Mesenchymal stem cell (in vitro differentiated cells and primary cell): ENCODE measurements around the gene GRID2.

Source experiments
- DNase-seq: peaks from one replicate; pipeline ENCODE4 v3.0.0-alpha.2; 2013
- H2AFZ ChIP-seq: one replicate; pipeline ENCODE4 v1.6.1; 2013; ENCODE audit warnings: low read depth, mild to moderate bottlenecking, control low read depth, inconsistent platforms, low read length, moderate library complexity
- H2AK5ac ChIP-seq: 2 replicates; pipeline ENCODE4 v1.6.1; 2013; ENCODE audit warnings: low read length, moderate library complexity, mild to moderate bottlenecking, inconsistent platforms; ENCODE audit not compliant: severe bottlenecking
- H2BK120ac ChIP-seq: one replicate; pipeline ENCODE4 v1.6.1; 2013; ENCODE audit warnings: low read depth, mild to moderate bottlenecking, inconsistent platforms, low read length, moderate library complexity
- H2BK12ac ChIP-seq, 2 experiments: one replicate each; pipeline ENCODE4 v1.6.1; 2013; ENCODE audit warnings: inconsistent platforms in 2 of 2, low read length in 2 of 2, mild to moderate bottlenecking in 2 of 2, moderate library complexity in 2 of 2, control low read depth in 1 of 2
- H2BK15ac ChIP-seq: one replicate; pipeline ENCODE4 v1.6.1; 2013; ENCODE audit warnings: mild to moderate bottlenecking, low read depth, inconsistent platforms; ENCODE audit not compliant: poor library complexity, severe bottlenecking
- H2BK5ac ChIP-seq: 2 replicates; pipeline ENCODE4 v1.6.1; 2013; ENCODE audit warnings: low read depth, mild to moderate bottlenecking, low read length, control low read depth, inconsistent platforms; ENCODE audit not compliant: poor library complexity, severe bottlenecking
- H3K14ac ChIP-seq, 2 experiments: one replicate each; pipeline ENCODE4 v1.6.1; 2013; ENCODE audit warnings: inconsistent platforms in 2 of 2, low read length in 2 of 2, control low read depth in 1 of 2, mild to moderate bottlenecking in 1 of 2, moderate library complexity in 1 of 2
- H3K18ac ChIP-seq, 2 experiments: one replicate each; pipeline ENCODE4 v1.6.1; 2013; ENCODE audit warnings: inconsistent platforms in 2 of 2, low read length in 2 of 2, control low read depth in 1 of 2, low read depth in 1 of 2, mild to moderate bottlenecking in 1 of 2
- H3K23ac ChIP-seq, 2 experiments: one replicate each; pipeline ENCODE4 v1.6.1; 2013; ENCODE audit warnings: inconsistent platforms in 2 of 2, low read length in 2 of 2, mild to moderate bottlenecking in 2 of 2, moderate library complexity in 2 of 2, control low read depth in 1 of 2
- H3K27ac ChIP-seq: 2 replicates; pipeline ENCODE4 v1.5.1; 2013; ENCODE audit warnings: mild to moderate bottlenecking, moderate library complexity, low read length, control low read depth, inconsistent platforms; ENCODE audit not compliant: poor library complexity, severe bottlenecking
- H3K27me3 ChIP-seq, 2 experiments: 2 replicates each; pipeline versions ENCODE4 v1.6.1 to v1.7.0; 2013; ENCODE audit warnings: low read length in 2 of 2, mild to moderate bottlenecking in 2 of 2, moderate library complexity in 2 of 2, control low read depth in 1 of 2, inconsistent platforms in 1 of 2; ENCODE audit not compliant: control insufficient read depth in 1 of 2, insufficient read depth in 1 of 2
- H3K36me3 ChIP-seq, 2 experiments: 2 replicates each; pipeline versions ENCODE4 v1.6.1 to v1.7.0; 2013; ENCODE audit warnings: low read length in 2 of 2, control low read depth in 1 of 2, inconsistent platforms in 1 of 2, low read depth in 1 of 2, mild to moderate bottlenecking in 1 of 2; ENCODE audit not compliant: insufficient read depth in 2 of 2, control insufficient read depth in 1 of 2
- H3K4ac ChIP-seq, 2 experiments: one replicate each; pipeline ENCODE4 v1.6.1; 2013; ENCODE audit warnings: inconsistent platforms in 2 of 2, low read length in 2 of 2, mild to moderate bottlenecking in 2 of 2, moderate library complexity in 2 of 2, control low read depth in 1 of 2, low read depth in 1 of 2
- H3K4me1 ChIP-seq: 2 replicates; pipeline ENCODE4 v1.6.1; 2013; ENCODE audit warnings: low read depth, low read length, control low read depth; ENCODE audit not compliant: control insufficient read depth, insufficient read depth
- H3K4me2 ChIP-seq: 2 replicates; pipeline ENCODE4 v1.6.1; 2013; ENCODE audit warnings: low read length, mild to moderate bottlenecking, inconsistent platforms; ENCODE audit not compliant: poor library complexity, severe bottlenecking
- H3K4me3 ChIP-seq, 2 experiments: 2 replicates each; pipeline versions ENCODE4 v1.5.1 to v1.7.0; 2013; ENCODE audit warnings: low read length in 2 of 2, mild to moderate bottlenecking in 2 of 2, control low read depth in 1 of 2, low read depth in 1 of 2; ENCODE audit not compliant: insufficient read depth in 1 of 2
- H3K79me1 ChIP-seq: replicated peaks from 2 replicates; pipeline ENCODE4 v1.6.1; 2013; ENCODE audit warnings: mild to moderate bottlenecking, control low read depth, low read length, inconsistent platforms; ENCODE audit not compliant: poor library complexity, severe bottlenecking
- H3K9ac ChIP-seq: 2 replicates; pipeline ENCODE4 v1.7.0; 2013; ENCODE audit warnings: mild to moderate bottlenecking, low read length, moderate library complexity
- H3K9me3 ChIP-seq: 2 replicates; pipeline ENCODE4 v1.7.0; 2013; ENCODE audit warnings: mild to moderate bottlenecking, low read length; ENCODE audit not compliant: control insufficient read depth
- H4K8ac ChIP-seq: one replicate; pipeline ENCODE4 v1.6.1; 2013; ENCODE audit warnings: inconsistent platforms, mild to moderate bottlenecking, low read length, moderate library complexity
- H4K91ac ChIP-seq: one replicate; pipeline ENCODE4 v1.6.1; 2013; ENCODE audit warnings: mild to moderate bottlenecking, low read length, inconsistent platforms
- WGBS: methylation state at CpG from one replicate; pipeline ENCODE4 v1.1.7; 2013; ENCODE audit warnings: mixed read lengths; 5-methylcytosine and 5-hydroxymethylcytosine counted together

Gene GRID2

DNA sequence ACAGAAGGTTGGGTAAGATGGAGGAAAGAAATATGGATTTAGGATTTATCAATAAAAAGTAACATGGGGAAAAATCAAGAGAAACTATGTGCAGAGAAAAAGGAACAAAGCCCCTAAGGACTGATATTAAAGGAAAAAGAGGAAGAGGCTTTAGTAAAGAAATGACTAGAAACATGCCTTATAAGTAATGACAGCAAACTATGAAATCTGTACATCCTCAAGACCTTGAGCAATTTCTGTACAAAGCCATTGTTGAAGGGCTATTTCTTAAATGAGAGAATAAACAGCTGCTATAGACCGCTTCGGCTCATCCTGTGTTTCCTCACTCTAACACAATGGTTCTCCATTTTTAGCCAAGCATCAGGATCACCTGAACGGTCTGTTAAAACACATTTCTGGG, 1344.5 kb downstream of the GRID2 start:
- Histone ChIP-seq H3K14ac (no peak overlapping the region), H3K27ac (no peak overlapping the region), H3K9ac (no peak overlapping the region), H3K36me3 (no peaks in the 10 kb centered on the region), H4K91ac (no peak overlapping the region), H2AK5ac (no peak overlapping the region), H4K8ac (no peak overlapping the region), H3K9me3 (no peaks in the 10 kb centered on the region), H3K4me3 (no peak overlapping the region), H2BK5ac (no peak overlapping the region), H2BK120ac (no peak overlapping the region), H2AFZ (no peak overlapping the region), H2BK12ac (no peak overlapping the region), H2BK15ac (no peak overlapping the region), H3K4me1 (no peaks in the 10 kb centered on the region), H3K27me3 (no peaks in the 10 kb centered on the region), H3K23ac (no peak overlapping the region), H3K18ac (no peak overlapping the region), H3K79me1 (no peaks in the 10 kb centered on the region), H3K4ac (no peak overlapping the region), H3K4me2 (no peak overlapping the region)
- DNase-seq = no peak
- 93% methylated on average over 2 of the region's 3 CpGs for WGBS

DNA sequence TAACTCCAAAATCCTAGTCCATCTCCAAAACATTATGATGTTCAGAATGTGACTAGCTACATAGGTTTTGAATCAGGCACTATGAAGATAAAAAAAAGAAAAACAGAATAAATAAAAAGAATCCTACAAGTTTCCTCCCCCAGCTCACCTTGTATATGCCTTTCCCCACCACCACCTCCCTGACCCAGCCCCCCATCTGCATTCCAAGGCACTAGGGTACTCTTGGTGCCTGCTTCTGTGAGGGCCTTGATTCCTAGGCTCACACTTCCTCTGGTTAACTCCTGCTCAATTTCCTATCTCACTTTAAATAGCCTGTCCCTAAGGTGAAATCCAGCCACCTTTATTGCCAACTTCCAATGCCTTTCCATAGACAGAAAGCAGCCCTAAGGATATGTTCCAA, 1346.1 kb downstream of the GRID2 start:
- no peak overlapping the region for H3K14ac ChIP-seq
- H3K4me1 ChIP-seq = no peaks in the 10 kb centered on the region
- H3K36me3 ChIP-seq = no peaks in the 10 kb centered on the region
- H3K23ac ChIP-seq = no peak overlapping the region
- H3K27ac ChIP-seq = no peak overlapping the region
- H2BK5ac ChIP-seq = no peak overlapping the region
- no peak overlapping the region for H2AFZ ChIP-seq
- no peaks in the 10 kb centered on the region for H3K27me3 ChIP-seq
- H4K8ac ChIP-seq = no peak overlapping the region
- no peak overlapping the region for H3K9ac ChIP-seq
- H3K18ac ChIP-seq = no peak overlapping the region
- no peak overlapping the region for H3K4ac ChIP-seq
- H2AK5ac ChIP-seq = no peak overlapping the region
- no peak overlapping the region for H3K4me3 ChIP-seq
- no peaks in the 10 kb centered on the region for H3K79me1 ChIP-seq
- no peak overlapping the region for H2BK15ac ChIP-seq
- H3K4me2 ChIP-seq = no peak overlapping the region
- H2BK120ac ChIP-seq = no peak overlapping the region
- H4K91ac ChIP-seq = no peak overlapping the region
- no peak overlapping the region for H2BK12ac ChIP-seq
- DNase-seq = no peak
- no peaks in the 10 kb centered on the region for H3K9me3 ChIP-seq

- Histone ChIP-seq H2AK5ac (no peak overlapping the region), H3K4me1 (peaks cover 1% of the 10 kb centered on the region), H4K91ac (no peak overlapping the region), H4K8ac (no peak overlapping the region), H3K27ac (no peak overlapping the region), H2BK15ac (no peak overlapping the region), H3K23ac (no peak overlapping the region), H3K79me1 (no peaks in the 10 kb centered on the region), H3K9me3 (no peaks in the 10 kb centered on the region), H3K27me3 (no peaks in the 10 kb centered on the region), H3K36me3 (no peaks in the 10 kb centered on the region), H3K14ac (no peak overlapping the region), H3K9ac (no peak overlapping the region), H3K4me3 (no peak overlapping the region), H3K4ac (no peak overlapping the region), H2BK5ac (no peak overlapping the region), H2BK120ac (no peak overlapping the region), H2BK12ac (no peak overlapping the region), H3K18ac (no peak overlapping the region), H2AFZ (no peak overlapping the region), H3K4me2 (no peak overlapping the region)
- DNase-seq = no peak
- 52% methylated on average over 1 of the region's 1 CpG for WGBS
Observed at GRCh38 chr4:93654211-93654610, 1350.4 kb downstream of the GRID2 start.

- Histone ChIP-seq H2AK5ac (no peak overlapping the region), H3K9ac (no peak overlapping the region), H3K4me1 (peaks cover 1% of the 10 kb centered on the region), H3K36me3 (no peaks in the 10 kb centered on the region), H4K91ac (no peak overlapping the region), H3K4me2 (no peak overlapping the region), H2BK15ac (no peak overlapping the region), H3K14ac (no peak overlapping the region), H3K18ac (no peak overlapping the region), H3K4ac (no peak overlapping the region), H3K9me3 (no peaks in the 10 kb centered on the region), H3K27ac (no peak overlapping the region), H3K79me1 (no peaks in the 10 kb centered on the region), H2BK5ac (no peak overlapping the region), H2BK12ac (no peak overlapping the region), H4K8ac (no peak overlapping the region), H2BK120ac (no peak overlapping the region), H3K23ac (no peak overlapping the region), H3K4me3 (no peak overlapping the region), H2AFZ (no peak overlapping the region), H3K27me3 (no peaks in the 10 kb centered on the region)
- no peak for DNase-seq
- 92% methylated on average over 1 of the region's 2 CpGs for WGBS
Observed at GRCh38 chr4:93657527-93657926, 1353.8 kb downstream of the GRID2 start.
